Esophagus squamous epithelium (tissue), 4 donors: ENCODE data around the gene DUS1L.

Source experiments
- POLR2A ChIP-seq, 4 donors: fragments of 450-650 bp; IDR thresholded peaks; one replicate each; pipeline ENCODE4 v1.6.1; 2017; ENCODE audit warnings: antibody characterized with exemption in 4 of 4, mild to moderate bottlenecking in 4 of 4, moderate library complexity in 3 of 4
- TF ChIP-seq, protein P1 (sequence below), 6 experiments: fragments of 450-650 bp in 4 of 6; fragments of 200-600 bp in 2 of 6; sonication (generic) in 2 of 6; IDR thresholded peaks; one replicate each; pipeline ENCODE4 v1.5.1; 2016 to 2019; ENCODE audit warnings: antibody characterized with exemption in 6 of 6, mild to moderate bottlenecking in 4 of 6, moderate library complexity in 4 of 6

DNA sequence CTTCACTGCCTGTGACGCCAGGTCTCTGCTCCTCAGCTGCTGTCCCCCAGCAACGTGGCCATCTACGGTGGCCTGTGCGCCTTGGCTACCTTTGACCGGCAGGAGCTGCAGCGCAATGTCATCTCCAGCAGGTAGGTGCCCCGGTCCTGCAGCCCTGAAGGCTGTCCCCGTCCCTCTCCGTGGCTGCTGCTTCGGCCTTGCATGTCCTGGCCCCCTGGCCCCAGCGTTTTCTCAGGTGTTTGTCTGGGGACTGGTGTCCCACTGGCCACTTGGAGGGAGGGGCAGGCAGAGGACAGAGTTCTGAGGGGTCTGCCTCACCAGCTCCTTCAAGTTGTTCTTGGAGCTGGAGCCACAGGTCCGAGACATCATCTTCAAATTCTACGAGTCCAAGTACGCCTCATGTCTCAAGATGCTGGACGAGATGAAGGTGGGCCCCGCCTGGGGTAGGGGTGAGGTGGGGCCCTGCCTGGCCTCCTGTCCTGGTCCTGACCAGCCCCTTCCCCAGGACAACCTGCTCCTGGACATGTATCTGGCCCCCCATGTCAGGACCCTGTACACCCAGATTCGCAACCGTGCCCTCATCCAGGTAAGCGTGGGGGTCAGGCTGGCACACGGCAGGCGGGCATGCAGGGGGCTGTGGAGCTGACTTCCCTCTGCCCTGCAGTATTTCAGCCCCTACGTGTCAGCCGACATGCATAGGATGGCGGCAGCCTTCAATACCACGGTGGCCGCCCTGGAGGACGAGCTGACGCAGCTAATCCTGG lies 9.5 kb downstream of the DUS1L start:
- TF ChIP-seq, protein P1, sequence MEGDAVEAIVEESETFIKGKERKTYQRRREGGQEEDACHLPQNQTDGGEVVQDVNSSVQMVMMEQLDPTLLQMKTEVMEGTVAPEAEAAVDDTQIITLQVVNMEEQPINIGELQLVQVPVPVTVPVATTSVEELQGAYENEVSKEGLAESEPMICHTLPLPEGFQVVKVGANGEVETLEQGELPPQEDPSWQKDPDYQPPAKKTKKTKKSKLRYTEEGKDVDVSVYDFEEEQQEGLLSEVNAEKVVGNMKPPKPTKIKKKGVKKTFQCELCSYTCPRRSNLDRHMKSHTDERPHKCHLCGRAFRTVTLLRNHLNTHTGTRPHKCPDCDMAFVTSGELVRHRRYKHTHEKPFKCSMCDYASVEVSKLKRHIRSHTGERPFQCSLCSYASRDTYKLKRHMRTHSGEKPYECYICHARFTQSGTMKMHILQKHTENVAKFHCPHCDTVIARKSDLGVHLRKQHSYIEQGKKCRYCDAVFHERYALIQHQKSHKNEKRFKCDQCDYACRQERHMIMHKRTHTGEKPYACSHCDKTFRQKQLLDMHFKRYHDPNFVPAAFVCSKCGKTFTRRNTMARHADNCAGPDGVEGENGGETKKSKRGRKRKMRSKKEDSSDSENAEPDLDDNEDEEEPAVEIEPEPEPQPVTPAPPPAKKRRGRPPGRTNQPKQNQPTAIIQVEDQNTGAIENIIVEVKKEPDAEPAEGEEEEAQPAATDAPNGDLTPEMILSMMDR (IDR thresholded peaks at IDR 0.05): no peak
- TF ChIP-seq POLR2A (IDR thresholded peaks at IDR 0.05): no peak
